Fibroblast of the conjunctiva (primary cell): Measurements from ENCODE around the gene MICA.

Source experiments
- DNase-seq: peaks from one replicate; pipeline ENCODE4 v3.0.0-alpha.2; 2010; ENCODE audit warnings: low read depth

Gene MICA

DNA sequence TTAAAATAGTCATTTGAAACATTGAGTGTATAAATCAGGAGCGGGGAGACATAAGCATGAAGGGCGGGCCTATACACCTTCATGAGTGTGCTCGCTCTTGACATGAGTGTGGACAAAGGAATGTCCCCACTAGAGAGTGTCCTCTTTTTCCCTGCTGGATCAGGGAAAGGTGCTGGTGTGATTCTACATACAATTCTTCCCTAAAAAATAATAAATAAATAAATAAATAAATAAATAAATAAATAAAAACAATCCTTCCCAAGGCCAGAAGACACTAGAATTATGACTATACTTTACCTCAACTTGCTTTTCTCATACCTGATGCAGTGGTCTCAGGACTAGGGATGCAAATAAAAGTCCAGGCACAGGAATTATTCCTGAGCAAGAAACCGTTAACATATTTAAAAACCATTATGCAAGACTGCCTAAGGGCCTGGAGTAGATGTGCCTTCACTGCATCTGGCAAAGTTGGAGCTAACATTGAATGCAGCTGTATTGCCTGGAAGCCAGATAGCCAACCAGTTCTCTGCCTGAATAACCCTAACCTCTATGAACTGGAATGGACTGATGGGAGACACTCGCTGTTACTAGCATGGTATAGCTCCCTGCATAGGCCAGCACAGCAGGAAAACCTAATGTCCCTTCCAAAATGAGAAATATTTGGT is 57.1 kb downstream of the MICA start:
- no peak for DNase-seq

DNA sequence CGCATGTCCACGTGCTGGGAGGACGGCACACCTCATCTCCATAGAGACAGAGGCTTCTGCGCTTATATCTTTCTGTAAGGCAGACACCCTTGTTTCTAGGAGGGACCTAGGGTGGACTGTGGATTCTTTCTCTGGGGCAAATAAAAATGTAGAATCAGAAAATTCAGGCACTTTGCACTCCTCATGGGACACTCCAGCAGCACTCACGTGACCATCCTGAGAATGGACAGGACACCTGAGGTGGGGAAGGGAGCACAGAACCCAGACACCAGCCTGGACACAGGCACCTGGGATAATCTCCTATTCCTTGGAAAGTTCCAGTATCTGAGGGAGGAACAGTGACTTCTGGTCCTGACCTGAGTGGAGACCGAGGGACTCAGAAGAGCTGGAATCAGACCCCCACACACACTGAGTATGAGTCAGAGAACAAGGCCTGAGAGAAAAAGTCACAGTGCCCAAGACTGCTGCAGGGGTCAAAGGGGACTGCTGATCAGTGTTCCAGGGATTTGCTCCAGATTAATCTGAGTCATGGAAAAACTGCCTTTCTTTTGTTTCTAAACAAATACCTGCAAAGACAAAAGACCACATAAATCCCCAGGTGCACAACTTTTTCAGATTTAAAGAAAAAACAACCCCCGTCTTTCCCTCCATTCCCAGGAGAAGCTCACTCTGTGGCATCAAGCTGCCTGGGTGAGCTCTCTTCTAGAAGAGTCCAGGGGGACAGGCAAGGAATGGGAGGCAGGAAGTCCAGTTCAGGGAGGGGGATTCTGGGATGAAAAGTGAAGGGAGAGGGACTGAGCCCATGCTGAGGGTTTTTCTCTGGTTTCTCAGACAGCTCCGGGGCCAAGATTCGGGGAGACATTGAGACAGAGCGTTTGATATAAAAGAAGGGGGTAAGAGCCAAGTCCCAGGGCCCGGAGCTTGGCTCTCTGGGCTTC is 58.9 kb downstream of the MICA start:
- DNase-seq: no peak

DNA sequence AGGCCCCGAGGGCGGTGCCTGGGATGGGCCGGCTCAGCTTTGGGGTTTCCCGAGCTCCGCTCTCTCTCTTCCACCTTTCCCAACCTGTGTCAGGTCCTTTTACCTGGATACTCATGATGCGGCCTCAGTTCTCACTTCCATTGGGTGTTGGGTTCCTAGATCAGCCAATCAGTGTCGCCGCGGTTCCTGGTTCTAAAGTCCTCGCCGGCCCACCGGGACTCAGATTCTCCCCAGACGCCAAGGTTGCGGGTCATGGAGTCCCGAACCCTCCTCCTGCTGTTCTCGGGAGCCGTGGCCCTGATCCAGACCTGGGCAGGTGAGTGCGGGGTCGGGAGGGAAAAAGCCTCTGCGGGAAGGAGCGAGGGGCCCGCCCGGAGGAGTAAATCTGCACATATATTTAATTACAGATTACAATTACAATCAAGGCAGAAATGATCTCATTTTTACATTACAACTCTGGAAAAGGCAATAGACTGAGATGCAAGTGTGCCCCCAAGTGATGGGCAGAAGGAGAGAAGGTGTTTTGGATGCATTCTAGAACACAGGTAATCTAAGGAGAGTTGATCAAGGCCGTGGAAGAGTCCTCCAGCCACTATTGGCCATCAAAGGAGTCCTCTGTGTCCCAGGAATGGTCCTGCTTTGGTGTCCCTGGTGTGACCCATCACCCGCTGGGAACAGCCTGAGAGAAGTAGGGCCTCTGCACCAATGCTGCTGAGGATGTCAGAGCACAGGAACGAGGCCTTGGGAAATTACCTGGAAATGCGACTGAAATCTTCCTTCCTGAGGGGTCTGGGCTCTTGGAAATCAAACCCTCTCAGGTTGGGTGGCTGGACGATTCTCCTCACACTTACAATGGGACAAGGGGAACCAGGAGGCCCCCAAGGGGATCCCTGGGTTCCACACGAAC is 59.8 kb downstream of the MICA start:
- no peak for DNase-seq

DNA sequence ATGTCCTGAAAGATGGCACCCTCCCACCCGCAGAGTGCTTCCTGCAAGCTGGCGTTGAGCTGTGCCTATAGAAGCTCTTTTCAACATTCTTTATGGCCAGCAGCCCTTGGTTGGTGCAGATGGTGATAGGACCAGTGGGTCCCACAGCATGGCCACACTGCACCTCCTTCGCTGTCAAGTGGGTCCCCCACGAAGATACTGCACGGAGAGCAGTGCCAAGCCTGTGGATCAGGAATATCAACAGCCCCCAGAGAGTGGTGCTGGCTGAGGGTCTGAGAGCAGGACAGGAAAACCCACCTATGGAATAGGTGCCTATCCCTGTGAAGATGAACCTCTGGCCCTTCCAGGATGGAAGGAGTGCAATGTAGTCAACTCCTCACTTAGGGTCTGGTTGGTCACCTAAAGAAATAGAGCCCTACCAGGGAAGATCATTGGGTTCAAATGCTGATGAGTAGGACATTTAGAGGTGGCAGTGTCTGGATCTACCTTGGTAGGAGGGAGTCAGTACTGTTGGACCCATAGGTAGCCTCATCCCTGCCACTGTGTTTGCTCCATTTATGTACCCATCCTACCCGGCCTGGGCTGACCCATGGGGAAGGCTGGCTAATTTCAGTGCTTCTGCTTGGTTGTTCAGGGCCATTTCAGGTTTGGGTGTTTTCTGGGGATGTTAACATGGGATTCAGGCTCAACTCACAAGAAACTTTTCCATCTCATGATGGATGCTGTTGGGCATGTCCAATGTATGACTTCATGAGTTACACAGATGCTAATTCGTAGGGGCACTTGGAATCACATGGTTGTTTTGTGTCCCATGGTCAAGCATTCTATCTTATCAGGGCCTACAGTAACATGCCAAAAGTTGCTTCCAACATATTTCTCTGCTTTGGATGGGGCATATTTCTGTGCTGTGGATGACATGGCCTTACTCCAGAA is 61.1 kb downstream of the MICA start:
- DNase-seq: no peak
